BE2C (cell line): ENCODE results near the gene TMEM200C.

Experiments used
- DNase-seq: peaks from one replicate; pipeline ENCODE4 v3.0.0-alpha.2; 2020
- H3K27me3 ChIP-seq: fragments of 250-450 bp; sonication (Bioruptor Pico); 2 replicates; pipeline ENCODE4 v1.5.1; 2020; ENCODE audit warnings: mild to moderate bottlenecking
- H3K36me3 ChIP-seq: fragments of 250-450 bp; sonication (Bioruptor Pico); 2 replicates; pipeline ENCODE4 v1.5.1; 2020; ENCODE audit warnings: mild to moderate bottlenecking
- H3K4me1 ChIP-seq: fragments of 250-450 bp; sonication (Bioruptor Pico); 2 replicates; pipeline ENCODE4 v1.5.1; 2020
- H3K4me3 ChIP-seq: 2 replicates; pipeline ENCODE4 v1.5.1; 2011; ENCODE audit warnings: low read depth, low read length
- H3K9me3 ChIP-seq: fragments of 250-450 bp; sonication (Bioruptor Pico); 2 replicates; pipeline ENCODE4 v1.5.1; 2020
- CTCF ChIP-seq: IDR thresholded peaks from 2 replicates; pipeline ENCODE4 v1.5.1; 2012; ENCODE audit warnings: mild to moderate bottlenecking, low read depth, low read length

Gene TMEM200C

GRCh38 chr18:5894611-5895298 is 567 bp downstream of the TMEM200C start:
- Histone ChIP-seq H3K4me1 (no peaks in the 10 kb centered on the region), H3K36me3 (no peaks in the 10 kb centered on the region), H3K4me3 (no peak overlapping the region), H3K9me3 (no peaks in the 10 kb centered on the region), H3K27me3 (peaks cover 34% of the 10 kb centered on the region)
- no peak for TF ChIP-seq CTCF
- no peak for DNase-seq

GRCh38 chr18:5893956-5894610 is 1.2 kb downstream of the TMEM200C start:
- no peak overlapping the region for H3K4me3 ChIP-seq

GRCh38 chr18:5892823-5893431 is 2.4 kb downstream of the TMEM200C start:
- no peaks in the 10 kb centered on the region for H3K4me1 ChIP-seq
- no peaks in the 10 kb centered on the region for H3K36me3 ChIP-seq
- no peak overlapping the region for H3K4me3 ChIP-seq
- no peaks in the 10 kb centered on the region for H3K9me3 ChIP-seq
- no peak for TF ChIP-seq CTCF
- peaks cover 34% of the 10 kb centered on the region for H3K27me3 ChIP-seq
- DNase-seq = no peak

More at GRCh38 chr18:5893956-5894610, 1.2 kb downstream of the TMEM200C start:
- no peaks in the 10 kb centered on the region for H3K36me3 ChIP-seq
- no peaks in the 10 kb centered on the region for H3K4me1 ChIP-seq
- H3K9me3 ChIP-seq = no peaks in the 10 kb centered on the region
- H3K27me3 ChIP-seq = peaks cover 34% of the 10 kb centered on the region
- no peak for DNase-seq
- TF ChIP-seq CTCF = no peak

GRCh38 chr18:5891854-5892215 is 3.5 kb downstream of the TMEM200C start:
- Histone ChIP-seq H3K9me3 (no peaks in the 10 kb centered on the region), H3K36me3 (no peaks in the 10 kb centered on the region), H3K4me1 (no peaks in the 10 kb centered on the region), H3K4me3 (no peak overlapping the region), H3K27me3 (peaks cover 34% of the 10 kb centered on the region)
- TF ChIP-seq CTCF = no peak
- no peak for DNase-seq

- no peak for TF ChIP-seq CTCF
- DNase-seq = no peak
Measured at GRCh38 chr18:5891184-5891853, 4.0 kb downstream of the TMEM200C start.

More at GRCh38 chr18:5891184-5891853, 4.0 kb downstream of the TMEM200C start:
- Histone ChIP-seq H3K27me3 (peaks cover 33% of the 10 kb centered on the region), H3K9me3 (no peaks in the 10 kb centered on the region), H3K36me3 (no peaks in the 10 kb centered on the region), H3K4me3 (no peak overlapping the region), H3K4me1 (no peaks in the 10 kb centered on the region)
